HepG2 (cell line): ENCODE data around the gene PLK2. TPM values are rescaled to one million over a fixed set of nuclear protein-coding genes. Genes with fewer than 3 reads are reported as not detected.

Experiments
- ATAC-seq: fragments of 200-7000 bp; cut with Tn5 transposase; 3 replicates; pipeline ENCODE4 v1.9.1; 2020; ENCODE audit warnings: mild to moderate bottlenecking, moderate library complexity
- BruUV-seq: library from RNA; stranded (reverse); fragments of 400-500 nt; replicated peaks from 2 replicates; lab custom pipeline; 2021; lab: Mats Ljungman, UMichigan
- CTCF ChIA-PET: fragments of 300-600 bp; formaldehyde crosslinking; extraction: SDS; loops from one replicate; lab custom pipeline; 2021; ENCODE audit warnings: low total read pairs, inconsistent platforms, low intra/inter-chr PET ratio; lab: Yijun Ruan, JAX
- POLR2A ChIA-PET: fragments of 350-600 bp; sonication (Branson Sonifier 250); formaldehyde crosslinking; loops from one replicate; lab custom pipeline; 2020; ENCODE audit warnings: antibody characterized with exemption, inconsistent platforms; lab: Yijun Ruan, JAX
- DNase-seq: peaks from one replicate; pipeline ENCODE4 v3.0.0-alpha.2; 2015; ENCODE audit warnings: low spot score
- FAIRE-seq: peaks from 3 replicates; lab custom pipeline; 2011; peaks lifted over from hg19 to GRCh38; lab: Jason Lieb, UNC
- H2AFZ ChIP-seq: one replicate; pipeline ENCODE4 v1.6.1; 2011; ENCODE audit warnings: low read length, inconsistent platforms
- H3K27ac ChIP-seq: fragments of 300-600 bp; 3 replicates; pipeline ENCODE4 v1.8.0; 2011; ENCODE audit warnings: mixed run types, mild to moderate bottlenecking, mixed read lengths, low read length, inconsistent platforms; ENCODE audit not compliant: insufficient read depth; ENCODE audit errors: extremely low read length
- H3K27me3 ChIP-seq, 2 experiments: fragments of 200-600 bp in 1 of 2; 2 replicates in 1 of 2; 3 replicates in 1 of 2; pipeline versions ENCODE4 v1.6.0 to v1.8.0; 2011; ENCODE audit warnings: low read length in 2 of 2, mild to moderate bottlenecking in 2 of 2, moderate library complexity in 2 of 2, inconsistent platforms in 1 of 2; ENCODE audit not compliant: insufficient read depth in 2 of 2, control insufficient read depth in 1 of 2
- H3K36me3 ChIP-seq, 2 experiments: fragments of 200-600 bp in 1 of 2; replicated peaks in 1 of 2; 2 replicates in 1 of 2; 3 replicates in 1 of 2; pipeline versions ENCODE4 v1.5.1 to v1.8.0; 2011; ENCODE audit warnings: low read length in 2 of 2, inconsistent platforms in 1 of 2; ENCODE audit not compliant: insufficient read depth in 2 of 2, control insufficient read depth in 1 of 2
- H3K4me1 ChIP-seq: 2 replicates; pipeline ENCODE4 v1.5.1; 2012; ENCODE audit warnings: low read length, inconsistent platforms; ENCODE audit not compliant: insufficient read depth
- H3K4me2 ChIP-seq: 2 replicates; pipeline ENCODE4 v1.6.0; 2011; ENCODE audit warnings: low read depth, low read length, inconsistent platforms
- H3K4me3 ChIP-seq, 3 experiments: fragments of 200-600 bp in 1 of 3; sonication (generic), shearing (Covaris generic) in 1 of 3; replicated peaks in 1 of 3; 2 replicates each; pipeline ENCODE4 v1.5.1; 2011 to 2016; ENCODE audit warnings: low read length in 3 of 3, inconsistent platforms in 2 of 3, low read depth in 2 of 3, mild to moderate bottlenecking in 2 of 3, control low read depth in 1 of 3, mixed read lengths in 1 of 3; ENCODE audit not compliant: insufficient read depth in 1 of 3
- H3K79me2 ChIP-seq: one replicate; pipeline ENCODE4 v1.6.1; 2011; ENCODE audit warnings: low read length, inconsistent platforms; ENCODE audit not compliant: insufficient read depth
- H3K9ac ChIP-seq: 2 replicates; pipeline ENCODE4 v1.6.0; 2011; ENCODE audit warnings: mild to moderate bottlenecking, low read depth, low read length, inconsistent platforms; ENCODE audit not compliant: insufficient read depth
- H3K9me3 ChIP-seq: 2 replicates; pipeline ENCODE4 v1.5.1; 2012; ENCODE audit warnings: mild to moderate bottlenecking, low read length
- H4K20me1 ChIP-seq: 2 replicates; pipeline ENCODE4 v1.6.0; 2011; ENCODE audit warnings: inconsistent platforms, mild to moderate bottlenecking, low read length, moderate library complexity; ENCODE audit not compliant: insufficient read depth
- BCL6 ChIP-seq: IDR thresholded peaks from 2 replicates; pipeline ENCODE4 v1.6.1; 2016; ENCODE audit warnings: missing genetic modification reagents, missing compliant biosample characterization
- CREBL2 ChIP-seq: sonication (generic); formaldehyde crosslinking; IDR thresholded peaks from 2 replicates; pipeline ENCODE4 v1.8.1; 2023; ENCODE audit warnings: missing genetic modification reagents, mild to moderate bottlenecking, borderline replicate concordance
- DPF2 ChIP-seq: sonication (generic); formaldehyde crosslinking; IDR thresholded peaks from 2 replicates; pipeline ENCODE4 v1.4.0; 2020; ENCODE audit warnings: mild to moderate bottlenecking, low read depth, missing genetic modification reagents, borderline replicate concordance
- GATAD1 ChIP-seq: IDR thresholded peaks from 2 replicates; pipeline ENCODE4 v1.6.1; 2016; ENCODE audit warnings: missing genetic modification reagents, missing compliant biosample characterization
- GLI4 ChIP-seq: sonication (generic); formaldehyde crosslinking; IDR thresholded peaks from 2 replicates; pipeline ENCODE4 v1.5.1; 2020; ENCODE audit warnings: missing genetic modification reagents, mild to moderate bottlenecking, moderate library complexity, borderline replicate concordance
- MTF1 ChIP-seq: sonication (generic); formaldehyde crosslinking; IDR thresholded peaks from 2 replicates; pipeline ENCODE4 v1.5.0; 2020; ENCODE audit warnings: missing genetic modification reagents
- PCBP2 ChIP-seq: fragments of 200-400 bp; formaldehyde crosslinking; optimal IDR thresholded peaks from 2 replicates; pipeline ENCODE3; 2018; ENCODE audit warnings: low read length, low read depth; ENCODE audit not compliant: poor library complexity, severe bottlenecking
- SRY ChIP-seq: sonication (generic); formaldehyde crosslinking; IDR thresholded peaks from 2 replicates; pipeline ENCODE4 v1.8.0; 2022; ENCODE audit warnings: mild to moderate bottlenecking, missing genetic modification reagents
- ZNF280B ChIP-seq: sonication (generic); formaldehyde crosslinking; IDR thresholded peaks from 2 replicates; pipeline ENCODE4 v1.5.0; 2020; ENCODE audit warnings: missing genetic modification reagents, mild to moderate bottlenecking, borderline replicate concordance
- ZNF292 ChIP-seq: sonication (generic); formaldehyde crosslinking; IDR thresholded peaks from 2 replicates; pipeline ENCODE4 v1.8.1; 2022; ENCODE audit warnings: mild to moderate bottlenecking, low read depth, missing genetic modification reagents, borderline replicate concordance
- ZNF350 ChIP-seq: sonication (generic); formaldehyde crosslinking; IDR thresholded peaks from 2 replicates; pipeline ENCODE4 v1.4.0; 2020; ENCODE audit warnings: mild to moderate bottlenecking, low read depth, missing genetic modification reagents, borderline replicate concordance
- ZNF737 ChIP-seq: sonication (generic); formaldehyde crosslinking; IDR thresholded peaks from 2 replicates; pipeline ENCODE4 v1.5.0; 2020; ENCODE audit warnings: missing genetic modification reagents, mild to moderate bottlenecking, borderline replicate concordance
- ZNF782 ChIP-seq: sonication (generic); formaldehyde crosslinking; IDR thresholded peaks from 2 replicates; pipeline ENCODE4 v1.4.0; 2020; ENCODE audit warnings: missing genetic modification reagents, mild to moderate bottlenecking, borderline replicate concordance
- ZSCAN25 ChIP-seq: sonication (generic); formaldehyde crosslinking; IDR thresholded peaks from 2 replicates; pipeline ENCODE4 v1.8.0; 2022; ENCODE audit warnings: mild to moderate bottlenecking, missing genetic modification reagents
- WGBS: methylation state at CpG from one replicate; pipeline ENCODE4 v1.1.6; 2017; ENCODE audit warnings: low lambda C conversion rate; 5-methylcytosine and 5-hydroxymethylcytosine counted together
- in situ Hi-C: cut with HindIII; loops from 2 replicates; pipeline ENCODE4 v1.10.0; 2017; ENCODE audit warnings: low pct_unique_long_range_greater_than_20kb; ENCODE audit not compliant: extremely low pct_ligation_motif_present
- intact Hi-C: fragments of 100-400 bp; cut with micrococcal nuclease; formaldehyde crosslinking; loops from one replicate; pipeline ENCODE4 v1.10.0; 2022; ENCODE audit not compliant: unreplicated experiment
- polyA plus RNA-seq, 8 experiments: library from polyadenylated mRNA; depleted of rRNA in 3 of 8; stranded (reverse) in 7 of 8; unstranded in 1 of 8; fragments of >200 nt; fragmentation: Illumina TruSeq in 4 of 8; extraction: Trizol in 4 of 8; gene quantifications; 2 replicates each; pipeline versions ENCODE4 v1.2.1 to v1.2.3, GENCODE V29; 2011 to 2016; ENCODE audit warnings: low read depth in 4 of 8, missing spikeins in 1 of 8, mixed read lengths in 1 of 8; ENCODE audit not compliant: insufficient read depth in 1 of 8
- total RNA-seq, 5 experiments: library from RNA; depleted of rRNA; stranded (reverse); fragments of >200 nt; fragmentation: Illumina TruSeq; extraction: Trizol; gene quantifications; 2 replicates each; pipeline ENCODE4 v1.2.3, GENCODE V29; 2016; ENCODE audit warnings: low read depth in 1 of 5
- TF ChIP-seq, protein P1 (sequence below): sonication (generic); formaldehyde crosslinking; IDR thresholded peaks from 2 replicates; pipeline ENCODE4 v1.5.0; 2020; ENCODE audit warnings: mild to moderate bottlenecking, missing genetic modification reagents, borderline replicate concordance
- TF ChIP-seq, protein P2 (sequence below): sonication (generic); formaldehyde crosslinking; IDR thresholded peaks from 2 replicates; pipeline ENCODE4 v1.5.0; 2020; ENCODE audit warnings: missing genetic modification reagents
- TF ChIP-seq, protein P3 (sequence below): sonication (generic); formaldehyde crosslinking; IDR thresholded peaks from 2 replicates; pipeline ENCODE4 v1.5.0; 2020; ENCODE audit warnings: missing genetic modification reagents, mild to moderate bottlenecking, borderline replicate concordance

The PLK2 gene
- total and polyA plus RNA-seq, 2 of the 13 experiments (the other 11 are each of a cell fraction or from before 2014, with no cell fraction given), result 9.6 to 29.6 TPM

DNA sequence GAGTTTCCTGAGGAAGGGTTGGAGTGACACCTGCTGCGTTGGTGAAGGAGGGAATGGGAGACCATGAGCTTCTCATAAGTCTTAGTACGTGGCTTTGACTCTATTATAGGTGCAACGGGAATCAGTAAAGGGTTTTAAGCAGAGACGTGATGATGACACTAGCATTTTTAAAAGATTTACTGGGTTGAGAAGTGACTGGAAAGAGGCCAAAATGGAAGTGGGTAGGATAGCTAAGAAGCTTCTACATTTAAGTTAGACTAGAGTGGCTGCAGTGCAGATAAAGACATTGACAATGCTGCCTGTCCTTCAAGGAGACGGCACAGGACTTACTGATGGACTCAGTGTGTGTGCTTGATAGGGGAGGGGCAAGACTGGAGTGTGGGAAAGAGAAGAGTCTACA, 37.5 kb upstream of the PLK2 start:
- H3K4me1 ChIP-seq, result no peaks in the 10 kb centered on the region
- no peaks in the 10 kb centered on the region for H3K27me3 ChIP-seq
- WGBS, result 11% methylated on average over 5 of the region's 5 CpGs
- H3K79me2 ChIP-seq, result no peaks in the 10 kb centered on the region
- H2AFZ ChIP-seq, result no peak overlapping the region
- no peak overlapping the region for H3K9ac ChIP-seq
- H3K9me3 ChIP-seq, result no peaks in the 10 kb centered on the region
- BruUV-seq, result no TSS peak
- H3K36me3 ChIP-seq, result no peaks in the 10 kb centered on the region
- ATAC-seq (no peak), DNase-seq (no peak), FAIRE-seq (no peak)
- ChIA-PET CTCF (interaction anchor here (1.4 kb wide), 1 partner anchor 353 kb away, joined by 12 read pairs; no protein-coding TSS in a partner anchor), POLR2A (no interaction called here)
- H3K4me3 ChIP-seq, result no peak overlapping the region
- no peak overlapping the region for H3K4me2 ChIP-seq
- no peaks in the 10 kb centered on the region for H4K20me1 ChIP-seq
- in situ Hi-C loops, result no loop called here
- intact Hi-C loops, result no loop called here
- no peak overlapping the region for H3K27ac ChIP-seq
- TF ChIP-seq GLI4 (CRISPR knock-in tag) (no peak), ZSCAN25 (CRISPR knock-in tag) (no peak), BCL6 (CRISPR knock-in tag) (no peak), PCBP2 (no peak), ZNF280B (CRISPR knock-in tag) (no peak), MTF1 (CRISPR knock-in tag) (no peak), ZNF782 (CRISPR knock-in tag) (no peak), GATAD1 (CRISPR knock-in tag) (no peak), ZNF292 (no peak), DPF2 (CRISPR knock-in tag) (no peak), ZNF350 (CRISPR knock-in tag) (no peak), SRY (CRISPR knock-in tag) (no peak), CREBL2 (no peak), ZNF737 (no peak)
- TF ChIP-seq, protein P1, sequence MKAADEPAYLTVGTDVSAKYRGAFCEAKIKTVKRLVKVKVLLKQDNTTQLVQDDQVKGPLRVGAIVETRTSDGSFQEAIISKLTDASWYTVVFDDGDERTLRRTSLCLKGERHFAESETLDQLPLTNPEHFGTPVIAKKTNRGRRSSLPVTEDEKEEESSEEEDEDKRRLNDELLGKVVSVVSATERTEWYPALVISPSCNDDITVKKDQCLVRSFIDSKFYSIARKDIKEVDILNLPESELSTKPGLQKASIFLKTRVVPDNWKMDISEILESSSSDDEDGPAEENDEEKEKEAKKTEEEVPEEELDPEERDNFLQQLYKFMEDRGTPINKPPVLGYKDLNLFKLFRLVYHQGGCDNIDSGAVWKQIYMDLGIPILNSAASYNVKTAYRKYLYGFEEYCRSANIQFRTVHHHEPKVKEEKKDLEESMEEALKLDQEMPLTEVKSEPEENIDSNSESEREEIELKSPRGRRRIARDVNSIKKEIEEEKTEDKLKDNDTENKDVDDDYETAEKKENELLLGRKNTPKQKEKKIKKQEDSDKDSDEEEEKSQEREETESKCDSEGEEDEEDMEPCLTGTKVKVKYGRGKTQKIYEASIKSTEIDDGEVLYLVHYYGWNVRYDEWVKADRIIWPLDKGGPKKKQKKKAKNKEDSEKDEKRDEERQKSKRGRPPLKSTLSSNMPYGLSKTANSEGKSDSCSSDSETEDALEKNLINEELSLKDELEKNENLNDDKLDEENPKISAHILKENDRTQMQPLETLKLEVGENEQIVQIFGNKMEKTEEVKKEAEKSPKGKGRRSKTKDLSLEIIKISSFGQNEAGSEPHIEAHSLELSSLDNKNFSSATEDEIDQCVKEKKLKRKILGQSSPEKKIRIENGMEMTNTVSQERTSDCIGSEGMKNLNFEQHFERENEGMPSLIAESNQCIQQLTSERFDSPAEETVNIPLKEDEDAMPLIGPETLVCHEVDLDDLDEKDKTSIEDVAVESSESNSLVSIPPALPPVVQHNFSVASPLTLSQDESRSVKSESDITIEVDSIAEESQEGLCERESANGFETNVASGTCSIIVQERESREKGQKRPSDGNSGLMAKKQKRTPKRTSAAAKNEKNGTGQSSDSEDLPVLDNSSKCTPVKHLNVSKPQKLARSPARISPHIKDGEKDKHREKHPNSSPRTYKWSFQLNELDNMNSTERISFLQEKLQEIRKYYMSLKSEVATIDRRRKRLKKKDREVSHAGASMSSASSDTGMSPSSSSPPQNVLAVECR (CRISPR knock-in tag), result no peak
- TF ChIP-seq, protein P2, sequence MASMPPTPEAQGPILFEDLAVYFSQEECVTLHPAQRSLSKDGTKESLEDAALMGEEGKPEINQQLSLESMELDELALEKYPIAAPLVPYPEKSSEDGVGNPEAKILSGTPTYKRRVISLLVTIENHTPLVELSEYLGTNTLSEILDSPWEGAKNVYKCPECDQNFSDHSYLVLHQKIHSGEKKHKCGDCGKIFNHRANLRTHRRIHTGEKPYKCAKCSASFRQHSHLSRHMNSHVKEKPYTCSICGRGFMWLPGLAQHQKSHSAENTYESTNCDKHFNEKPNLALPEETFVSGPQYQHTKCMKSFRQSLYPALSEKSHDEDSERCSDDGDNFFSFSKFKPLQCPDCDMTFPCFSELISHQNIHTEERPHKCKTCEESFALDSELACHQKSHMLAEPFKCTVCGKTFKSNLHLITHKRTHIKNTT (CRISPR knock-in tag), result no peak
- TF ChIP-seq, protein P3, sequence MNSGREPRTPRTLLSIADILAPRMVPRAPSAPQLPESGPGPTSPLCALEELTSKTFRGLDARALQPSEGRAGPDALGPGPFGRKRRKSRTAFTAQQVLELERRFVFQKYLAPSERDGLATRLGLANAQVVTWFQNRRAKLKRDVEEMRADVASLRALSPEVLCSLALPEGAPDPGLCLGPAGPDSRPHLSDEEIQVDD (CRISPR knock-in tag), result no peak
